ENCODE data around the gene PKD1L1. TPM values are rescaled to one million over a fixed set of nuclear protein-coding genes. Genes with fewer than 3 reads are reported as not detected.

PKD1L1 gene
- total and polyA plus RNA-seq, 4 donors: 0.26 to 1.1 (median 0.55) TPM

DNA sequence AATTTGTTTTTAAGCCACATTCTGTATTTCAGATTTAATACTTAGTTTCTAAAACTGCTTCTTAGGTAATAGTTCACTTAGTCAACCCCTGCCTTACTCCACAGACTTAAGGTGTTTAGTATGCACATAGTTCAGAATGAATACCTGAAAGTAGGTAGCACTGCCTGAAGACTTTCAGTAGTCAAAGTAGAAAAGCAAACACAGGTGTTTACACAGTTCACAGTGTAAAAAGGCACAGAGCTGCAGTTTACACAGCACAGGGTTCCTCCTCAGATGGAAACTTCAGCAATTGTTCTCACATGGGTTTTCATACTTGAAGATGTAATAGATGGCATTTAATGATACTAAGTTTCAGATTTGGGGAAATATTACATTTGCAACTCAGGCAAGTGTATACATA is 3.1 kb upstream of the PKD1L1 start:
- DNase-seq: peak in 2 of 3 donors; percentile 24 to 47
- H3K9ac ChIP-seq (ENCODE audit: insufficient read depth in 1 of 2, low read length in 2 of 2): peak overlapping the region in 1 of 2 donors; percentile 33
- peaks cover 3 to 7% (median 5%) of the 10 kb centered on the region in 4 donors for H3K36me3 ChIP-seq (ENCODE audit: control insufficient read depth in 4 of 4, insufficient read depth in 4 of 4, low read length in 4 of 4)
- no peaks in the 10 kb centered on the region for H3K27me3 ChIP-seq (ENCODE audit: control insufficient read depth in 3 of 3, insufficient read depth in 3 of 3, low read length in 2 of 3)
- H3K9me3 ChIP-seq (ENCODE audit: control insufficient read depth in 4 of 4, insufficient read depth in 3 of 4, low read length in 3 of 4): no peaks in the 10 kb centered on the region
- H3K4me1 ChIP-seq (ENCODE audit: control insufficient read depth in 5 of 5, insufficient read depth in 5 of 5, low read length in 5 of 5): peaks cover 0 to 4% (median 0%) of the 10 kb centered on the region in 5 donors
- H3K4me3 ChIP-seq: no peak overlapping the region
- no peak for ATAC-seq (ENCODE audit: insufficient read depth, low FRiP score)
- TF ChIP-seq, protein P1, sequence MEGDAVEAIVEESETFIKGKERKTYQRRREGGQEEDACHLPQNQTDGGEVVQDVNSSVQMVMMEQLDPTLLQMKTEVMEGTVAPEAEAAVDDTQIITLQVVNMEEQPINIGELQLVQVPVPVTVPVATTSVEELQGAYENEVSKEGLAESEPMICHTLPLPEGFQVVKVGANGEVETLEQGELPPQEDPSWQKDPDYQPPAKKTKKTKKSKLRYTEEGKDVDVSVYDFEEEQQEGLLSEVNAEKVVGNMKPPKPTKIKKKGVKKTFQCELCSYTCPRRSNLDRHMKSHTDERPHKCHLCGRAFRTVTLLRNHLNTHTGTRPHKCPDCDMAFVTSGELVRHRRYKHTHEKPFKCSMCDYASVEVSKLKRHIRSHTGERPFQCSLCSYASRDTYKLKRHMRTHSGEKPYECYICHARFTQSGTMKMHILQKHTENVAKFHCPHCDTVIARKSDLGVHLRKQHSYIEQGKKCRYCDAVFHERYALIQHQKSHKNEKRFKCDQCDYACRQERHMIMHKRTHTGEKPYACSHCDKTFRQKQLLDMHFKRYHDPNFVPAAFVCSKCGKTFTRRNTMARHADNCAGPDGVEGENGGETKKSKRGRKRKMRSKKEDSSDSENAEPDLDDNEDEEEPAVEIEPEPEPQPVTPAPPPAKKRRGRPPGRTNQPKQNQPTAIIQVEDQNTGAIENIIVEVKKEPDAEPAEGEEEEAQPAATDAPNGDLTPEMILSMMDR (IDR thresholded peaks at IDR 0.05; ENCODE audit: control extremely low read depth, extremely low read depth): no peak
- peak overlapping the region in 1 of 2 donors; percentile 10 for H3K27ac ChIP-seq (ENCODE audit: low read depth in 1 of 2, low read length in 1 of 2)

DNA sequence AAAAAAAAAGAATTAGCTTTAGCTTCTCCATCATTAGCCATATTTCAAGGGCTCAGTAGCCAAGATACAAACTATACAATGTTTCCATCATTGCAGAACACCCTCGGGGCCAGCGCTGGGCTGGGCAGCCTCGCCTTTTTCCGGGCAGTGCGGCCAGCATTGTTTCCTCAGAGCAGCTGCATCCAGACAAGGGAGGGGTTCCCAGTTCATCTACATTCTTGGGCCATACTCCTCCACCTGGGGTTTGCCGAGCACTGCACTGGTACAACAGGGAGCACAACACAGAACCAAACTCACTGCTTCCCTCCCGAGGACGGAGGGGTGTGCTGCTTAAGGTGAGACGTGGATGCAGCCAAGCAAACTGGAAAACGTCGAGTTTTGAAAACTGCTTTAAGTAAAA is 2.4 kb upstream of the PKD1L1 start:
- no peak overlapping the region for H3K9ac ChIP-seq (ENCODE audit: insufficient read depth in 1 of 2, low read length in 2 of 2)

DNA sequence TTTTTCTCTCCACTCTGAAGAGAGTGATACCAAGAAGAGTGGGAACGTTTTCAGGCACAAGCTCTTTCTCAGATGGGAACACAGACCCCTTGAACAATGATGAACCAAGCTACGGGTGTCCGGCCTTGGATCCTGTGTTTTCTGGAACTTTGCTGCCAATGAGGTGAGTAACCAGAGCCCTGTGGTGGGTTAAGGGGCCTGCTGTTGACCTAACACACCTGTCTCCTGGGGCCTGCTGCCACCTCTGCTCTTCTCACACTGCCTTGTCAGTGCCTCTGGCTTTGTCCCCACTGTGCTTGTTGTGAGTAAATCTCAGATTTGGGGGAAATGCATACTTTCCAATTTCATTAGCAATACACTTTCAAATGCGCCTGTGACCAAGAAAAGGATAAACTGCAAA is 1.4 kb upstream of the PKD1L1 start:
- Histone ChIP-seq H3K9ac (ENCODE audit: insufficient read depth in 1 of 2, low read length in 2 of 2) (no peak overlapping the region), H3K4me1 (ENCODE audit: control insufficient read depth in 5 of 5, insufficient read depth in 5 of 5, low read length in 5 of 5) (peaks cover 0 to 6% (median 0%) of the 10 kb centered on the region in 5 donors), H3K4me3 (no peak overlapping the region), H3K9me3 (ENCODE audit: control insufficient read depth in 4 of 4, insufficient read depth in 3 of 4, low read length in 3 of 4) (no peaks in the 10 kb centered on the region), H3K27me3 (ENCODE audit: control insufficient read depth in 3 of 3, insufficient read depth in 3 of 3, low read length in 2 of 3) (no peaks in the 10 kb centered on the region), H3K36me3 (ENCODE audit: control insufficient read depth in 4 of 4, insufficient read depth in 4 of 4, low read length in 4 of 4) (peaks cover 2 to 4% (median 3%) of the 10 kb centered on the region in 4 donors), H3K27ac (ENCODE audit: low read depth in 1 of 2, low read length in 1 of 2) (peak overlapping the region in 1 of 2 donors; percentile 10)
- DNase-seq: no peak
- ATAC-seq (ENCODE audit: insufficient read depth, low FRiP score): no peak
- WGBS, 2 donors: 87 to 89% methylated on average over 4 of the region's 4 CpGs
- TF ChIP-seq, protein P1 (IDR thresholded peaks at IDR 0.05; ENCODE audit: control extremely low read depth, extremely low read depth): no peak

More for the DNA sequence above, 2.4 kb upstream of the PKD1L1 start:
- H3K36me3 ChIP-seq (ENCODE audit: control insufficient read depth in 4 of 4, insufficient read depth in 4 of 4, low read length in 4 of 4): peaks cover 3 to 7% (median 5%) of the 10 kb centered on the region in 4 donors
- TF ChIP-seq, protein P1 (IDR thresholded peaks at IDR 0.05; ENCODE audit: control extremely low read depth, extremely low read depth): no peak
- H3K4me1 ChIP-seq (ENCODE audit: control insufficient read depth in 5 of 5, insufficient read depth in 5 of 5, low read length in 5 of 5): peaks cover 0 to 6% (median 0%) of the 10 kb centered on the region in 5 donors
- 47 to 67% methylated on average over 11 of the region's 11 CpGs for WGBS, 2 donors
- no peaks in the 10 kb centered on the region for H3K27me3 ChIP-seq (ENCODE audit: control insufficient read depth in 3 of 3, insufficient read depth in 3 of 3, low read length in 2 of 3)
- H3K27ac ChIP-seq (ENCODE audit: low read depth in 1 of 2, low read length in 1 of 2): no peak overlapping the region
- H3K4me3 ChIP-seq: no peak overlapping the region
- DNase-seq (peak in 2 of 3 donors; percentile 10 to 29), ATAC-seq (ENCODE audit: insufficient read depth, low FRiP score) (peak; percentile 39)
- H3K9me3 ChIP-seq (ENCODE audit: control insufficient read depth in 4 of 4, insufficient read depth in 3 of 4, low read length in 3 of 4): no peaks in the 10 kb centered on the region

DNA sequence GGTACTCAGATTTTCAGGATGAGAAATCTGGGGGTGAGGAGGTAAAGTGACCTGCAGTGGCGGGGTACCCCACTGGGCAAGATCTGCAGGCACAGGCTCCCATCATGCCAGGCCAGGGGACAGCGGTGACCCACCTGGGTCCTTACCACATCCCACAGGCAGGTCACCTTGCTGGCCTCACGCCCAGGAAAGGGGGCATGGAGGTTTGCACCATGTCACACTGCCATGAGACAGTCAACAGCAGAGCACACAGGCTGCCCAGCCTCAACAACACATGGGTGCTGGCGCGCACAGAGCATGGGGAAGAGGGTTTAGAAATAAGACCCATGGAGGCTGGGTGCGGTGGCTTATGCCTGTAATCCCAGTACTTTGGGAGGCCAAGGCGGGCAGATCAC is 914 bp downstream of the PKD1L1 start:
- peak overlapping the region; percentile 70 to 75 for H3K27ac ChIP-seq (ENCODE audit: low read depth in 1 of 2, low read length in 1 of 2)
- ATAC-seq (ENCODE audit: insufficient read depth, low FRiP score): no peak
- no peaks in the 10 kb centered on the region for H3K9me3 ChIP-seq (ENCODE audit: control insufficient read depth in 4 of 4, insufficient read depth in 3 of 4, low read length in 3 of 4)
- H3K4me3 ChIP-seq: no peak overlapping the region
- H3K36me3 ChIP-seq (ENCODE audit: control insufficient read depth in 4 of 4, insufficient read depth in 4 of 4, low read length in 4 of 4): no peaks in the 10 kb centered on the region
- 94 to 96% methylated on average over 7 of the region's 7 CpGs for WGBS, 2 donors
- DNase-seq: no peak
- peaks cover 0 to 10% (median 0%) of the 10 kb centered on the region in 5 donors for H3K4me1 ChIP-seq (ENCODE audit: control insufficient read depth in 5 of 5, insufficient read depth in 5 of 5, low read length in 5 of 5)
- H3K9ac ChIP-seq (ENCODE audit: insufficient read depth in 1 of 2, low read length in 2 of 2): no peak overlapping the region
- TF ChIP-seq, protein P1 (IDR thresholded peaks at IDR 0.05; ENCODE audit: control extremely low read depth, extremely low read depth): no peak
- no peaks in the 10 kb centered on the region for H3K27me3 ChIP-seq (ENCODE audit: control insufficient read depth in 3 of 3, insufficient read depth in 3 of 3, low read length in 2 of 3)

Measured in lung (tissue), 12 donors.